BJ (cell line): ENCODE measurements around the gene CAPS. TPM values are rescaled to one million over a fixed set of nuclear protein-coding genes. Genes with fewer than 3 reads are reported as not detected.

Experiments used
- CTCF ChIA-PET: fragments of 350-600 bp; formaldehyde crosslinking; extraction: SDS; loops from one replicate; lab custom pipeline; 2021; ENCODE audit warnings: antibody characterized with exemption, inconsistent platforms; lab: Yijun Ruan, JAX
- POLR2A ChIA-PET: fragments of 300-600 bp; sonication (Branson Sonifier 250); formaldehyde crosslinking; extraction: SDS; loops from one replicate; lab custom pipeline; 2021; ENCODE audit warnings: antibody characterized with exemption; lab: Charles Lee
- DNase-seq: peaks from one replicate; pipeline ENCODE4 v3.0.0-alpha.2; 2011; ENCODE audit warnings: low read depth
- H3K27me3 ChIP-seq: 2 replicates; pipeline ENCODE4 v1.6.0; 2011; ENCODE audit warnings: low read length; ENCODE audit not compliant: control insufficient read depth, insufficient read depth
- H3K36me3 ChIP-seq: 2 replicates; pipeline ENCODE4 v1.5.1; 2011; ENCODE audit warnings: low read length; ENCODE audit not compliant: control insufficient read depth, insufficient read depth
- H3K4me3 ChIP-seq: 2 replicates; pipeline ENCODE4 v1.5.1; 2011; ENCODE audit warnings: low read depth, mild to moderate bottlenecking, control low read depth, low read length
- CTCF ChIP-seq: IDR thresholded peaks from 2 replicates; pipeline ENCODE4 v1.5.1; 2011; ENCODE audit warnings: low read depth, mild to moderate bottlenecking, control low read depth, inconsistent platforms, low read length, moderate library complexity; ENCODE audit not compliant: insufficient read depth
- polyA minus RNA-seq: library from RNA; depleted of rRNA, polyadenylated mRNA; stranded (reverse); fragments of >200 nt; gene quantifications from 2 replicates; pipeline ENCODE4 v1.2.3, GENCODE V29; 2011; rRNA and poly(A)+ RNA removed
- polyA plus RNA-seq: library from polyadenylated mRNA; depleted of rRNA; stranded (reverse); fragments of >200 nt; gene quantifications from 2 replicates; pipeline ENCODE4 v1.2.3, GENCODE V29; 2011; rRNA removed

CAPS gene
- polyA plus RNA-seq (4.3 and 5.6 TPM in 2 replicates), polyA minus RNA-seq (1.1 and 1.9 TPM in 2 replicates)

- H3K4me3 ChIP-seq = no peak within 1 kb of the TSS
- peaks cover 20% of the 10 kb centered on the region for H3K36me3 ChIP-seq
- POLR2A ChIA-PET = no interaction called here
- H3K27me3 ChIP-seq = no peaks in the 10 kb centered on the region
- no peak for TF ChIP-seq CTCF
- CTCF ChIA-PET = no interaction called here
- no peak for DNase-seq
Observed at GRCh38 chr19:5913739-5914357, at the start of gene CAPS. TSS of gene CAPS (plus strand) at chr19:5914254. CDS start at chr19:5914407, 153 bp downstream.

- 0 out of 2 replicates have a peak, but pooled peaks cover 2% of the 10 kb centered on the region for H3K27me3 ChIP-seq
- no peak for DNase-seq
- no peak for TF ChIP-seq CTCF
- CTCF ChIA-PET = no interaction called here
- no peaks in the 10 kb centered on the region for H3K36me3 ChIP-seq
- H3K4me3 ChIP-seq = no peak overlapping the region
- POLR2A ChIA-PET = no interaction called here
Observed at GRCh38 chr19:5864725-5865486, 49.1 kb upstream of the CAPS start.

GRCh38 chr19:5865772-5866171 is 48.3 kb upstream of the CAPS start:
- Histone ChIP-seq H3K36me3 (no peaks in the 10 kb centered on the region), H3K4me3 (no peak overlapping the region), H3K27me3 (no peaks in the 10 kb centered on the region)
- ChIA-PET CTCF (no interaction called here), POLR2A (no interaction called here)
- DNase-seq = no peak
- no peak for TF ChIP-seq CTCF

- Histone ChIP-seq H3K36me3 (no peaks in the 10 kb centered on the region), H3K4me3 (no peak overlapping the region), H3K27me3 (0 out of 2 replicates have a peak, but pooled peaks cover 2% of the 10 kb centered on the region)
- ChIA-PET CTCF (no interaction called here), POLR2A (no interaction called here)
- no peak for TF ChIP-seq CTCF
- DNase-seq = no peak
Observed at GRCh38 chr19:5867201-5868136, 46.6 kb upstream of the CAPS start.
